WTC11 (cell line): Measurements from ENCODE around the gene RC3H1. TPM values are rescaled to one million over a fixed set of nuclear protein-coding genes. Genes with fewer than 3 reads are reported as not detected.

ENCODE experiments used
- ATAC-seq: fragments of 200-7000 bp; cut with Tn5 transposase; 2 replicates; pipeline ENCODE4 v1.10.0; 2021; ENCODE audit warnings: mild to moderate bottlenecking, moderate library complexity
- CTCF ChIA-PET: fragments of 300-600 bp; sonication (Branson Sonifier 250); formaldehyde crosslinking; loops from one replicate; lab custom pipeline; 2021; ENCODE audit warnings: antibody characterized with exemption; lab: Charles Lee
- POLR2A ChIA-PET: fragments of 350-600 bp; sonication (Branson Sonifier 250); formaldehyde crosslinking; loops from one replicate; lab custom pipeline; 2021; ENCODE audit warnings: antibody characterized with exemption; lab: Charles Lee
- DNase-seq: peaks from one replicate; pipeline ENCODE4 v3.0.0; 2021; ENCODE audit warnings: low spot score
- H3K27ac Mint-ChIP-seq: 2 replicates; pipeline ENCODE4 v1.8.0; 2021; ENCODE audit warnings: mixed read lengths
- H3K27me3 Mint-ChIP-seq: 2 replicates; pipeline ENCODE4 v1.8.0; 2021; ENCODE audit warnings: low read depth, mild to moderate bottlenecking, moderate library complexity, mixed read lengths
- H3K36me3 Mint-ChIP-seq: 2 replicates; pipeline ENCODE4 v1.8.0; 2021; ENCODE audit warnings: mixed read lengths
- H3K4me1 Mint-ChIP-seq: 2 replicates; pipeline ENCODE4 v1.8.0; 2022; ENCODE audit warnings: mixed read lengths
- H3K4me3 Mint-ChIP-seq: 2 replicates; pipeline ENCODE4 v1.8.0; 2021; ENCODE audit warnings: mild to moderate bottlenecking, moderate library complexity, mixed read lengths
- H3K9me3 Mint-ChIP-seq: 2 replicates; pipeline ENCODE4 v1.8.0; 2021; ENCODE audit warnings: mixed read lengths
- CBFB ChIP-seq: sonication (generic); formaldehyde crosslinking; IDR thresholded peaks from 2 replicates; pipeline ENCODE4 v1.8.1; 2022; ENCODE audit warnings: mild to moderate bottlenecking, low read depth, missing genetic modification reagents
- EMX1 ChIP-seq: fragments of 250-450 bp; sonication (Bioruptor Pico); IDR thresholded peaks from 2 replicates; pipeline ENCODE4 v1.8.0; 2021; ENCODE audit warnings: mild to moderate bottlenecking
- ETV6 ChIP-seq: sonication (generic); formaldehyde crosslinking; IDR thresholded peaks from 2 replicates; pipeline ENCODE4 v1.8.1; 2022; ENCODE audit warnings: mild to moderate bottlenecking, missing genetic modification reagents
- GRHL2 ChIP-seq: fragments of 250-450 bp; sonication (Bioruptor Pico); IDR thresholded peaks from 2 replicates; pipeline ENCODE4 v1.8.0; 2022; ENCODE audit warnings: mild to moderate bottlenecking, moderate library complexity; ENCODE audit not compliant: insufficient replicate concordance, severe bottlenecking
- JAZF1 ChIP-seq: fragments of 250-450 bp; sonication (Bioruptor Pico); IDR thresholded peaks from 2 replicates; pipeline ENCODE4 v1.9.0; 2021; ENCODE audit warnings: moderate library complexity, mild to moderate bottlenecking, inconsistent platforms
- NR3C1 ChIP-seq: sonication (generic); formaldehyde crosslinking; conservative IDR thresholded peaks from 2 replicates; pipeline ENCODE4 v1.8.1; 2023; ENCODE audit warnings: low read depth, mild to moderate bottlenecking, missing genetic modification reagents
- SMAD4 ChIP-seq: sonication (generic); formaldehyde crosslinking; IDR thresholded peaks from 2 replicates; pipeline ENCODE4 v1.8.0; 2022; ENCODE audit warnings: mild to moderate bottlenecking, missing genetic modification reagents
- SOX15 ChIP-seq: fragments of 250-450 bp; sonication (Bioruptor Pico); IDR thresholded peaks from 2 replicates; pipeline ENCODE4 v1.9.0; 2021; ENCODE audit warnings: mild to moderate bottlenecking
- TEAD4 ChIP-seq: sonication (generic); formaldehyde crosslinking; IDR thresholded peaks from 2 replicates; pipeline ENCODE4 v1.8.0; 2022; ENCODE audit warnings: mild to moderate bottlenecking, missing genetic modification reagents
- ZNF121 ChIP-seq: sonication (generic); formaldehyde crosslinking; IDR thresholded peaks from 2 replicates; pipeline ENCODE4 v1.8.0; 2023; ENCODE audit warnings: missing genetic modification reagents
- ZNF138 ChIP-seq: sonication (generic); formaldehyde crosslinking; conservative IDR thresholded peaks from 2 replicates; pipeline ENCODE4 v1.8.1; 2022; ENCODE audit warnings: mild to moderate bottlenecking, moderate library complexity, missing genetic modification reagents
- ZNF416 ChIP-seq: fragments of 250-450 bp; sonication (Bioruptor Pico); IDR thresholded peaks from 2 replicates; pipeline ENCODE4 v1.9.0; 2021; ENCODE audit warnings: mild to moderate bottlenecking, inconsistent platforms
- ZNF671 ChIP-seq: fragments of 250-450 bp; sonication (Bioruptor Pico); IDR thresholded peaks from 2 replicates; pipeline ENCODE4 v1.8.0; 2021; ENCODE audit warnings: mild to moderate bottlenecking
- total RNA-seq: library from RNA; stranded (reverse); gene quantifications from 3 replicates; pipeline ENCODE4 v1.2.3, GENCODE V29; 2021
- TF ChIP-seq, protein P1 (sequence below): fragments of 250-450 bp; sonication (Bioruptor Pico); IDR thresholded peaks from 2 replicates; pipeline ENCODE4 v1.9.0; 2021; ENCODE audit warnings: mild to moderate bottlenecking
- TF ChIP-seq, protein P2 (sequence below): sonication (generic); formaldehyde crosslinking; IDR thresholded peaks from 2 replicates; pipeline ENCODE4 v1.8.0; 2022; ENCODE audit warnings: missing genetic modification reagents
- TF ChIP-seq, protein P3 (sequence below): sonication (generic); formaldehyde crosslinking; IDR thresholded peaks from 2 replicates; pipeline ENCODE4 v1.8.1; 2023; ENCODE audit warnings: mild to moderate bottlenecking, missing genetic modification reagents, moderate library complexity
- TF ChIP-seq, protein P4 (sequence below): sonication (generic); formaldehyde crosslinking; IDR thresholded peaks from 2 replicates; pipeline ENCODE4 v1.8.0; 2022; ENCODE audit warnings: mild to moderate bottlenecking, missing genetic modification reagents
- TF ChIP-seq, protein P5 (sequence below): fragments of 250-450 bp; sonication (Bioruptor Pico); IDR thresholded peaks from 2 replicates; pipeline ENCODE4 v2.1.2; 2022; ENCODE audit warnings: mild to moderate bottlenecking, moderate library complexity
- TF ChIP-seq, protein P6 (sequence below): sonication (generic); formaldehyde crosslinking; IDR thresholded peaks from 2 replicates; pipeline ENCODE4 v1.8.1; 2023; ENCODE audit warnings: mild to moderate bottlenecking, missing genetic modification reagents, borderline replicate concordance
- TF ChIP-seq, protein P7 (sequence below): sonication (generic); formaldehyde crosslinking; IDR thresholded peaks from 2 replicates; pipeline ENCODE4 v1.8.0; 2023; ENCODE audit warnings: missing genetic modification reagents, mild to moderate bottlenecking, borderline replicate concordance

Gene RC3H1
- total RNA-seq, 1 experiment from 2014 or later = 25.4 TPM

DNA sequence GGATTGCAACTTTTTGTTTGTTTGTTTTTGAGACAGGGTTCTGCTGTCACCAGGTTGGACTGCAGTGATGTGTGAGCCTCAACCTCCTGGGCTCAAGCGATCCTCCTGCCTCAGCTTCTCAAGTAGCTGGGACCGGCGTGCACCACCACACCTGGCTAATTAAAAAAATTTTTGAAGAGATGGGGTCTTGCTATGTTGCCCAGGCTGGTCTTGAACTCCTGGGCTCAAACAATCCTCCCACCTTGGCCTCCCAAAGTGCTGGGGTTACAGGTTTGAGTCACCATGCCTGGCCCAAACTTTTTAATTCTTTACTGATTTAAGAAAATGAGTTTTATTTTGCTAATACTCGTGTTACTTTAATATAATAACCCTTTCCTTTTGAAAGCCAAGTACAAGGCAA, 73.6 kb downstream of the RC3H1 start (continued):
- TF ChIP-seq, protein P1, sequence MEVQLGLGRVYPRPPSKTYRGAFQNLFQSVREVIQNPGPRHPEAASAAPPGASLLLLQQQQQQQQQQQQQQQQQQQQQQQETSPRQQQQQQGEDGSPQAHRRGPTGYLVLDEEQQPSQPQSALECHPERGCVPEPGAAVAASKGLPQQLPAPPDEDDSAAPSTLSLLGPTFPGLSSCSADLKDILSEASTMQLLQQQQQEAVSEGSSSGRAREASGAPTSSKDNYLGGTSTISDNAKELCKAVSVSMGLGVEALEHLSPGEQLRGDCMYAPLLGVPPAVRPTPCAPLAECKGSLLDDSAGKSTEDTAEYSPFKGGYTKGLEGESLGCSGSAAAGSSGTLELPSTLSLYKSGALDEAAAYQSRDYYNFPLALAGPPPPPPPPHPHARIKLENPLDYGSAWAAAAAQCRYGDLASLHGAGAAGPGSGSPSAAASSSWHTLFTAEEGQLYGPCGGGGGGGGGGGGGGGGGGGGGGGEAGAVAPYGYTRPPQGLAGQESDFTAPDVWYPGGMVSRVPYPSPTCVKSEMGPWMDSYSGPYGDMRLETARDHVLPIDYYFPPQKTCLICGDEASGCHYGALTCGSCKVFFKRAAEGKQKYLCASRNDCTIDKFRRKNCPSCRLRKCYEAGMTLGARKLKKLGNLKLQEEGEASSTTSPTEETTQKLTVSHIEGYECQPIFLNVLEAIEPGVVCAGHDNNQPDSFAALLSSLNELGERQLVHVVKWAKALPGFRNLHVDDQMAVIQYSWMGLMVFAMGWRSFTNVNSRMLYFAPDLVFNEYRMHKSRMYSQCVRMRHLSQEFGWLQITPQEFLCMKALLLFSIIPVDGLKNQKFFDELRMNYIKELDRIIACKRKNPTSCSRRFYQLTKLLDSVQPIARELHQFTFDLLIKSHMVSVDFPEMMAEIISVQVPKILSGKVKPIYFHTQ (CRISPR knock-in tag) = no peak
- no peak for TF ChIP-seq ZNF671 (CRISPR knock-in tag)
- TF ChIP-seq, protein P2, sequence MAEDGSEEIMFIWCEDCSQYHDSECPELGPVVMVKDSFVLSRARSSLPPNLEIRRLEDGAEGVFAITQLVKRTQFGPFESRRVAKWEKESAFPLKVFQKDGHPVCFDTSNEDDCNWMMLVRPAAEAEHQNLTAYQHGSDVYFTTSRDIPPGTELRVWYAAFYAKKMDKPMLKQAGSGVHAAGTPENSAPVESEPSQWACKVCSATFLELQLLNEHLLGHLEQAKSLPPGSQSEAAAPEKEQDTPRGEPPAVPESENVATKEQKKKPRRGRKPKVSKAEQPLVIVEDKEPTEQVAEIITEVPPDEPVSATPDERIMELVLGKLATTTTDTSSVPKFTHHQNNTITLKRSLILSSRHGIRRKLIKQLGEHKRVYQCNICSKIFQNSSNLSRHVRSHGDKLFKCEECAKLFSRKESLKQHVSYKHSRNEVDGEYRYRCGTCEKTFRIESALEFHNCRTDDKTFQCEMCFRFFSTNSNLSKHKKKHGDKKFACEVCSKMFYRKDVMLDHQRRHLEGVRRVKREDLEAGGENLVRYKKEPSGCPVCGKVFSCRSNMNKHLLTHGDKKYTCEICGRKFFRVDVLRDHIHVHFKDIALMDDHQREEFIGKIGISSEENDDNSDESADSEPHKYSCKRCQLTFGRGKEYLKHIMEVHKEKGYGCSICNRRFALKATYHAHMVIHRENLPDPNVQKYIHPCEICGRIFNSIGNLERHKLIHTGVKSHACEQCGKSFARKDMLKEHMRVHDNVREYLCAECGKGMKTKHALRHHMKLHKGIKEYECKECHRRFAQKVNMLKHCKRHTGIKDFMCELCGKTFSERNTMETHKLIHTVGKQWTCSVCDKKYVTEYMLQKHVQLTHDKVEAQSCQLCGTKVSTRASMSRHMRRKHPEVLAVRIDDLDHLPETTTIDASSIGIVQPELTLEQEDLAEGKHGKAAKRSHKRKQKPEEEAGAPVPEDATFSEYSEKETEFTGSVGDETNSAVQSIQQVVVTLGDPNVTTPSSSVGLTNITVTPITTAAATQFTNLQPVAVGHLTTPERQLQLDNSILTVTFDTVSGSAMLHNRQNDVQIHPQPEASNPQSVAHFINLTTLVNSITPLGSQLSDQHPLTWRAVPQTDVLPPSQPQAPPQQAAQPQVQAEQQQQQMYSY (CRISPR knock-in tag) = no peak
- TF ChIP-seq, protein P3, sequence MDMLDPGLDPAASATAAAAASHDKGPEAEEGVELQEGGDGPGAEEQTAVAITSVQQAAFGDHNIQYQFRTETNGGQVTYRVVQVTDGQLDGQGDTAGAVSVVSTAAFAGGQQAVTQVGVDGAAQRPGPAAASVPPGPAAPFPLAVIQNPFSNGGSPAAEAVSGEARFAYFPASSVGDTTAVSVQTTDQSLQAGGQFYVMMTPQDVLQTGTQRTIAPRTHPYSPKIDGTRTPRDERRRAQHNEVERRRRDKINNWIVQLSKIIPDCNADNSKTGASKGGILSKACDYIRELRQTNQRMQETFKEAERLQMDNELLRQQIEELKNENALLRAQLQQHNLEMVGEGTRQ (CRISPR knock-in tag) = no peak
- TF ChIP-seq, protein P4, sequence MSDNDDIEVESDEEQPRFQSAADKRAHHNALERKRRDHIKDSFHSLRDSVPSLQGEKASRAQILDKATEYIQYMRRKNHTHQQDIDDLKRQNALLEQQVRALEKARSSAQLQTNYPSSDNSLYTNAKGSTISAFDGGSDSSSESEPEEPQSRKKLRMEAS (CRISPR knock-in tag) = no peak
- TF ChIP-seq SMAD4 (CRISPR knock-in tag) = no peak
- TF ChIP-seq, protein P5, sequence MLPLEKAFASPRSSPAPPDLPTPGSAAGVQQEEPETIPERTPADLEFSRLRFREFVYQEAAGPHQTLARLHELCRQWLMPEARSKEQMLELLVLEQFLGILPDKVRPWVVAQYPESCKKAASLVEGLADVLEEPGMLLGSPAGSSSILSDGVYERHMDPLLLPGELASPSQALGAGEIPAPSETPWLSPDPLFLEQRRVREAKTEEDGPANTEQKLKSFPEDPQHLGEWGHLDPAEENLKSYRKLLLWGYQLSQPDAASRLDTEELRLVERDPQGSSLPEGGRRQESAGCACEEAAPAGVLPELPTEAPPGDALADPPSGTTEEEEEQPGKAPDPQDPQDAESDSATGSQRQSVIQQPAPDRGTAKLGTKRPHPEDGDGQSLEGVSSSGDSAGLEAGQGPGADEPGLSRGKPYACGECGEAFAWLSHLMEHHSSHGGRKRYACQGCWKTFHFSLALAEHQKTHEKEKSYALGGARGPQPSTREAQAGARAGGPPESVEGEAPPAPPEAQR = no peak
- no peak for TF ChIP-seq ZNF121 (CRISPR knock-in tag)
- no peak for TF ChIP-seq JAZF1 (CRISPR knock-in tag)
- TF ChIP-seq EMX1 (CRISPR knock-in tag) = no peak
- TF ChIP-seq CBFB (CRISPR knock-in tag) = no peak
- no peak for TF ChIP-seq ZNF416
- TF ChIP-seq SOX15 = no peak
- no peak for TF ChIP-seq GRHL2 (CRISPR knock-in tag)
- no peak for TF ChIP-seq TEAD4
- TF ChIP-seq NR3C1 = no peak
- TF ChIP-seq ETV6 (CRISPR knock-in tag) = no peak
- TF ChIP-seq, all 79 proteins: peak for 0

DNA sequence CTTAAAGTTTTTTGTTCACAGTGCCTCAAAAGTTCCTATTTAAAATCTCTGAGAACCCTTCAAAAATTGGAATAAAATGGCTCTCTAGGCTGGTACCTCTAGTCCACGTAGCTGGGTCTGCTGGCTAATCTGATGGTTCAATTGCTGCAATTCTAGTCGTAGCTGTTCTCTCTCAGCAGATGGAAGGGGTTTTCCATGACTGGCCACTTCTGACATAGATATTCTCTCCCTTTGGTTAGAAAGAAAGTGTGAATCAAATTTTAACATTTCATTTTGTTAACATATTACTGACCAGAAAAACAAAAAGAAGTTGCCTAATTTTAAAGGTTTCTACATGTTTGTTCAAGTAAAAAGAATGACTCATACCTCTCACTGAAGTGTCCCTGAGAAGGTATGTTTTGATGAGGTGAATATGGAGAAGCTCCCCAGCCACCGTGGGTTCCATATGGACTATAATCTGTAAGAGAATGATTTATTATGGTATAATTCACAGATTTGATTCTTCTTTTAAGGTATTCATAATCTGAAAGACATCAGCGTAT, 75.7 kb downstream of the RC3H1 start:
- H3K27ac Mint-ChIP-seq = no peak overlapping the region
- ATAC-seq (no peak), DNase-seq (no peak)
- CTCF ChIA-PET = no interaction called here
- no peaks in the 10 kb centered on the region for H3K4me1 Mint-ChIP-seq
- POLR2A ChIA-PET = interaction anchor here (0.6 kb wide), 1 partner anchor 22 kb away, joined by 3 read pairs; no protein-coding TSS in a partner anchor
- peaks cover 58% of the 10 kb centered on the region for H3K36me3 Mint-ChIP-seq
- no peaks in the 10 kb centered on the region for H3K27me3 Mint-ChIP-seq
- no peaks in the 10 kb centered on the region for H3K9me3 Mint-ChIP-seq
- H3K4me3 Mint-ChIP-seq = no peak overlapping the region
- TF ChIP-seq TEAD4 = no peak
- no peak for TF ChIP-seq ZNF138 (CRISPR knock-in tag)
- TF ChIP-seq, protein P6, sequence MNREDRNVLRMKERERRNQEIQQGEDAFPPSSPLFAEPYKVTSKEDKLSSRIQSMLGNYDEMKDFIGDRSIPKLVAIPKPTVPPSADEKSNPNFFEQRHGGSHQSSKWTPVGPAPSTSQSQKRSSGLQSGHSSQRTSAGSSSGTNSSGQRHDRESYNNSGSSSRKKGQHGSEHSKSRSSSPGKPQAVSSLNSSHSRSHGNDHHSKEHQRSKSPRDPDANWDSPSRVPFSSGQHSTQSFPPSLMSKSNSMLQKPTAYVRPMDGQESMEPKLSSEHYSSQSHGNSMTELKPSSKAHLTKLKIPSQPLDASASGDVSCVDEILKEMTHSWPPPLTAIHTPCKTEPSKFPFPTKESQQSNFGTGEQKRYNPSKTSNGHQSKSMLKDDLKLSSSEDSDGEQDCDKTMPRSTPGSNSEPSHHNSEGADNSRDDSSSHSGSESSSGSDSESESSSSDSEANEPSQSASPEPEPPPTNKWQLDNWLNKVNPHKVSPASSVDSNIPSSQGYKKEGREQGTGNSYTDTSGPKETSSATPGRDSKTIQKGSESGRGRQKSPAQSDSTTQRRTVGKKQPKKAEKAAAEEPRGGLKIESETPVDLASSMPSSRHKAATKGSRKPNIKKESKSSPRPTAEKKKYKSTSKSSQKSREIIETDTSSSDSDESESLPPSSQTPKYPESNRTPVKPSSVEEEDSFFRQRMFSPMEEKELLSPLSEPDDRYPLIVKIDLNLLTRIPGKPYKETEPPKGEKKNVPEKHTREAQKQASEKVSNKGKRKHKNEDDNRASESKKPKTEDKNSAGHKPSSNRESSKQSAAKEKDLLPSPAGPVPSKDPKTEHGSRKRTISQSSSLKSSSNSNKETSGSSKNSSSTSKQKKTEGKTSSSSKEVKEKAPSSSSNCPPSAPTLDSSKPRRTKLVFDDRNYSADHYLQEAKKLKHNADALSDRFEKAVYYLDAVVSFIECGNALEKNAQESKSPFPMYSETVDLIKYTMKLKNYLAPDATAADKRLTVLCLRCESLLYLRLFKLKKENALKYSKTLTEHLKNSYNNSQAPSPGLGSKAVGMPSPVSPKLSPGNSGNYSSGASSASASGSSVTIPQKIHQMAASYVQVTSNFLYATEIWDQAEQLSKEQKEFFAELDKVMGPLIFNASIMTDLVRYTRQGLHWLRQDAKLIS (CRISPR knock-in tag) = no peak
- TF ChIP-seq, protein P7, sequence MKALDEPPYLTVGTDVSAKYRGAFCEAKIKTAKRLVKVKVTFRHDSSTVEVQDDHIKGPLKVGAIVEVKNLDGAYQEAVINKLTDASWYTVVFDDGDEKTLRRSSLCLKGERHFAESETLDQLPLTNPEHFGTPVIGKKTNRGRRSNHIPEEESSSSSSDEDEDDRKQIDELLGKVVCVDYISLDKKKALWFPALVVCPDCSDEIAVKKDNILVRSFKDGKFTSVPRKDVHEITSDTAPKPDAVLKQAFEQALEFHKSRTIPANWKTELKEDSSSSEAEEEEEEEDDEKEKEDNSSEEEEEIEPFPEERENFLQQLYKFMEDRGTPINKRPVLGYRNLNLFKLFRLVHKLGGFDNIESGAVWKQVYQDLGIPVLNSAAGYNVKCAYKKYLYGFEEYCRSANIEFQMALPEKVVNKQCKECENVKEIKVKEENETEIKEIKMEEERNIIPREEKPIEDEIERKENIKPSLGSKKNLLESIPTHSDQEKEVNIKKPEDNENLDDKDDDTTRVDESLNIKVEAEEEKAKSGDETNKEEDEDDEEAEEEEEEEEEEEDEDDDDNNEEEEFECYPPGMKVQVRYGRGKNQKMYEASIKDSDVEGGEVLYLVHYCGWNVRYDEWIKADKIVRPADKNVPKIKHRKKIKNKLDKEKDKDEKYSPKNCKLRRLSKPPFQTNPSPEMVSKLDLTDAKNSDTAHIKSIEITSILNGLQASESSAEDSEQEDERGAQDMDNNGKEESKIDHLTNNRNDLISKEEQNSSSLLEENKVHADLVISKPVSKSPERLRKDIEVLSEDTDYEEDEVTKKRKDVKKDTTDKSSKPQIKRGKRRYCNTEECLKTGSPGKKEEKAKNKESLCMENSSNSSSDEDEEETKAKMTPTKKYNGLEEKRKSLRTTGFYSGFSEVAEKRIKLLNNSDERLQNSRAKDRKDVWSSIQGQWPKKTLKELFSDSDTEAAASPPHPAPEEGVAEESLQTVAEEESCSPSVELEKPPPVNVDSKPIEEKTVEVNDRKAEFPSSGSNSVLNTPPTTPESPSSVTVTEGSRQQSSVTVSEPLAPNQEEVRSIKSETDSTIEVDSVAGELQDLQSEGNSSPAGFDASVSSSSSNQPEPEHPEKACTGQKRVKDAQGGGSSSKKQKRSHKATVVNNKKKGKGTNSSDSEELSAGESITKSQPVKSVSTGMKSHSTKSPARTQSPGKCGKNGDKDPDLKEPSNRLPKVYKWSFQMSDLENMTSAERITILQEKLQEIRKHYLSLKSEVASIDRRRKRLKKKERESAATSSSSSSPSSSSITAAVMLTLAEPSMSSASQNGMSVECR (CRISPR knock-in tag) = no peak
